ENCODE results near the gene ODC1.

Gene ODC1

GRCh38 chr2:10475811-10476660, 27.9 kb upstream of the ODC1 start:
- H3K4me3 ChIP-seq (ENCODE audit: low read depth, low read length) = no peak overlapping the region
- DNase-seq (ENCODE audit: low read depth) = no peak
- no peak for TF ChIP-seq MYC (IDR thresholded peaks at IDR 0.05; ENCODE audit: low read depth, low read length)
- no peak for TF ChIP-seq MAX (IDR thresholded peaks at IDR 0.05; ENCODE audit: low read depth, low read length)

- H3K4me3 ChIP-seq (ENCODE audit: low read depth, low read length) = no peak overlapping the region
- no peak for TF ChIP-seq POLR2A (IDR thresholded peaks at IDR 0.05; ENCODE audit: extremely low read depth, insufficient read length)
- no peak for TF ChIP-seq MAX (IDR thresholded peaks at IDR 0.05; ENCODE audit: low read depth, low read length)
- no peak for TF ChIP-seq CTCF (IDR thresholded peaks at IDR 0.05; ENCODE audit: low read depth, low read length)
- TF ChIP-seq MYC (IDR thresholded peaks at IDR 0.05; ENCODE audit: low read depth, low read length) = no peak
- no peak for DNase-seq (ENCODE audit: low read depth)
Observed at GRCh38 chr2:10475221-10475722, 27.1 kb upstream of the ODC1 start.

GRCh38 chr2:10473121-10473756, 25.1 kb upstream of the ODC1 start:
- TF ChIP-seq MYC (IDR thresholded peaks at IDR 0.05; ENCODE audit: low read depth, low read length) (no peak), CTCF (IDR thresholded peaks at IDR 0.05; ENCODE audit: low read depth, low read length) (no peak), MAX (IDR thresholded peaks at IDR 0.05; ENCODE audit: low read depth, low read length) (no peak), POLR2A (IDR thresholded peaks at IDR 0.05; ENCODE audit: extremely low read depth, insufficient read length) (no peak)
- H3K4me3 ChIP-seq (ENCODE audit: low read depth, low read length) = no peak overlapping the region
- DNase-seq (ENCODE audit: low read depth) = no peak

- no peak overlapping the region for H3K4me3 ChIP-seq (ENCODE audit: low read depth, low read length)
- no peak for DNase-seq (ENCODE audit: low read depth)
- TF ChIP-seq CTCF (IDR thresholded peaks at IDR 0.05; ENCODE audit: low read depth, low read length) (no peak), POLR2A (IDR thresholded peaks at IDR 0.05; ENCODE audit: extremely low read depth, insufficient read length) (no peak), MYC (IDR thresholded peaks at IDR 0.05; ENCODE audit: low read depth, low read length) (no peak), MAX (IDR thresholded peaks at IDR 0.05; ENCODE audit: low read depth, low read length) (no peak)
Observed at GRCh38 chr2:10471955-10472354, 23.8 kb upstream of the ODC1 start.

- no peak for DNase-seq (ENCODE audit: low read depth)
- H3K4me3 ChIP-seq (ENCODE audit: low read depth, low read length) = no peak overlapping the region
- no peak for TF ChIP-seq MYC (IDR thresholded peaks at IDR 0.05; ENCODE audit: low read depth, low read length)
- no peak for TF ChIP-seq POLR2A (IDR thresholded peaks at IDR 0.05; ENCODE audit: extremely low read depth, insufficient read length)
- TF ChIP-seq MAX (IDR thresholded peaks at IDR 0.05; ENCODE audit: low read depth, low read length) = no peak
- TF ChIP-seq CTCF (IDR thresholded peaks at IDR 0.05; ENCODE audit: low read depth, low read length) = no peak
Observed at GRCh38 chr2:10471046-10471571, 23.0 kb upstream of the ODC1 start.

All from NB4 (cell line).